NB4 (cell line): ENCODE data around the gene KCNAB2.

Experiments
- CTCF ChIP-seq: IDR thresholded peaks from one replicate; pipeline ENCODE4 v1.5.1; 2012; ENCODE audit warnings: low read depth, low read length
- POLR2A ChIP-seq: IDR thresholded peaks from 2 replicates; pipeline ENCODE4 v1.6.1; 2011; ENCODE audit warnings: mild to moderate bottlenecking; ENCODE audit not compliant: insufficient read length; ENCODE audit errors: extremely low read depth

- TF ChIP-seq CTCF (no peak), POLR2A (no peak)
These were observed 85.9 kb downstream of the KCNAB2 start for GRCh38 chr1:6131561-6131960.
